Uterus (tissue), 2 donors: Measurements from ENCODE around the gene OXNAD1.

Experiments used
- CTCF ChIP-seq, 4 experiments: fragments of 200-600 bp in 2 of 4; fragments of 450-650 bp in 2 of 4; sonication (generic) in 2 of 4; IDR thresholded peaks; one replicate each; pipeline ENCODE4 v1.5.1; 2016 to 2019; ENCODE audit warnings: antibody characterized with exemption in 4 of 4, mild to moderate bottlenecking in 2 of 4, moderate library complexity in 1 of 4
- POLR2A ChIP-seq, 2 donors: fragments of 450-650 bp; IDR thresholded peaks; one replicate each; pipeline ENCODE4 v1.6.1; 2016; ENCODE audit warnings: antibody characterized with exemption in 2 of 2, mild to moderate bottlenecking in 1 of 2, moderate library complexity in 1 of 2

GRCh38 chr3:16337856-16338540 lies 73.0 kb downstream of the OXNAD1 start:
- TF ChIP-seq CTCF (IDR thresholded peaks at IDR 0.05) = no peak
- no peak for TF ChIP-seq POLR2A (IDR thresholded peaks at IDR 0.05)
